Mesendoderm (in vitro differentiated cells): Measurements from ENCODE around the gene TGFBI.

Experiments
- DNase-seq: peaks from one replicate; pipeline ENCODE4 v3.0.0; 2013
- H2AK5ac ChIP-seq: 2 replicates; pipeline ENCODE4 v1.6.1; 2013; ENCODE audit warnings: low read length, inconsistent platforms
- H2BK120ac ChIP-seq: 2 replicates; pipeline ENCODE4 v1.6.1; 2013; ENCODE audit warnings: low read depth, mild to moderate bottlenecking, low read length, moderate library complexity, mixed read lengths
- H2BK15ac ChIP-seq: replicated peaks from 2 replicates; pipeline ENCODE4 v1.6.1; 2013; ENCODE audit warnings: low read depth, mild to moderate bottlenecking, moderate library complexity
- H2BK5ac ChIP-seq: 2 replicates; pipeline ENCODE4 v1.6.1; 2013; ENCODE audit warnings: low read length, inconsistent platforms
- H3K18ac ChIP-seq: 2 replicates; pipeline ENCODE4 v1.6.1; 2013; ENCODE audit warnings: mild to moderate bottlenecking, low read length, mixed read lengths
- H3K23ac ChIP-seq: one replicate; pipeline ENCODE4 v1.6.1; 2013; ENCODE audit warnings: low read length
- H3K27ac ChIP-seq: 2 replicates; pipeline ENCODE4 v1.5.1; 2013; ENCODE audit warnings: low read depth, mild to moderate bottlenecking, inconsistent platforms, low read length, moderate library complexity
- H3K27me3 ChIP-seq: 2 replicates; pipeline ENCODE4 v1.6.1; 2013; ENCODE audit warnings: low read length, control low read depth, mild to moderate bottlenecking, inconsistent platforms; ENCODE audit not compliant: insufficient read depth, poor library complexity
- H3K36me3 ChIP-seq: 2 replicates; pipeline ENCODE4 v1.6.1; 2013; ENCODE audit warnings: low read length, inconsistent platforms; ENCODE audit not compliant: control insufficient read depth, insufficient read depth
- H3K4ac ChIP-seq: one replicate; pipeline ENCODE4 v1.6.1; 2013; ENCODE audit warnings: low read depth, mild to moderate bottlenecking, low read length, moderate library complexity
- H3K4me1 ChIP-seq: 2 replicates; pipeline ENCODE4 v1.6.1; 2013; ENCODE audit warnings: low read depth, low read length, inconsistent platforms; ENCODE audit not compliant: control insufficient read depth
- H3K4me2 ChIP-seq: 2 replicates; pipeline ENCODE4 v1.6.1; 2013; ENCODE audit warnings: low read length
- H3K4me3 ChIP-seq: 2 replicates; pipeline ENCODE4 v1.5.1; 2013; ENCODE audit warnings: mild to moderate bottlenecking, low read length
- H3K56ac ChIP-seq: one replicate; pipeline ENCODE4 v1.6.1; 2013; ENCODE audit warnings: low read length
- H3K79me1 ChIP-seq: 2 replicates; pipeline ENCODE4 v1.6.1; 2013; ENCODE audit warnings: low read length, inconsistent platforms
- H3K79me2 ChIP-seq: 2 replicates; pipeline ENCODE4 v1.6.1; 2013; ENCODE audit warnings: mild to moderate bottlenecking, low read length; ENCODE audit not compliant: control insufficient read depth, insufficient read depth
- H3K9ac ChIP-seq: 2 replicates; pipeline ENCODE4 v1.6.1; 2013; ENCODE audit warnings: low read length, inconsistent platforms
- H4K5ac ChIP-seq: one replicate; pipeline ENCODE4 v1.6.1; 2013; ENCODE audit warnings: low read length
- H4K8ac ChIP-seq: one replicate; pipeline ENCODE4 v1.6.1; 2013; ENCODE audit warnings: low read depth, mild to moderate bottlenecking, control low read depth, low read length, moderate library complexity
- WGBS: extraction: QIAGEN DNeasy Blood & Tissue Kit; methylation state at CpG from one replicate; pipeline ENCODE4 v1.1.7; 2013; ENCODE audit warnings: low lambda C conversion rate, missing lambda C conversion rate; ENCODE audit not compliant: insufficient coverage; ENCODE audit errors: extremely low coverage; 5-methylcytosine and 5-hydroxymethylcytosine counted together

Gene TGFBI

GRCh38 chr5:136056336-136056735 is 27.5 kb downstream of the TGFBI start:
- no peak overlapping the region for H2BK15ac ChIP-seq
- H3K4ac ChIP-seq = no peak overlapping the region
- H3K18ac ChIP-seq = no peak overlapping the region
- WGBS = no CpG with 5 or more reads among the region's 5 CpGs
- no peak overlapping the region for H3K56ac ChIP-seq
- no peak overlapping the region for H4K8ac ChIP-seq
- no peaks in the 10 kb centered on the region for H3K36me3 ChIP-seq
- H3K23ac ChIP-seq = no peak overlapping the region
- no peak overlapping the region for H3K4me3 ChIP-seq
- H2BK120ac ChIP-seq = no peak overlapping the region
- H3K79me2 ChIP-seq = no peaks in the 10 kb centered on the region
- no peak overlapping the region for H3K4me2 ChIP-seq
- H4K5ac ChIP-seq = no peak overlapping the region
- no peaks in the 10 kb centered on the region for H3K79me1 ChIP-seq
- DNase-seq = no peak
- H2AK5ac ChIP-seq = no peak overlapping the region
- no peaks in the 10 kb centered on the region for H3K27me3 ChIP-seq
- no peak overlapping the region for H3K9ac ChIP-seq
- H2BK5ac ChIP-seq = no peak overlapping the region
- H3K27ac ChIP-seq = no peak overlapping the region
- peaks cover 3% of the 10 kb centered on the region for H3K4me1 ChIP-seq

- no peak overlapping the region for H2BK15ac ChIP-seq
- no peak overlapping the region for H4K8ac ChIP-seq
- no peak overlapping the region for H3K27ac ChIP-seq
- H3K79me1 ChIP-seq = no peaks in the 10 kb centered on the region
- no peak overlapping the region for H3K4me2 ChIP-seq
- H3K4me1 ChIP-seq = peaks cover 3% of the 10 kb centered on the region
- no peaks in the 10 kb centered on the region for H3K79me2 ChIP-seq
- H2AK5ac ChIP-seq = no peak overlapping the region
- peak overlapping the region; percentile 15 for H3K23ac ChIP-seq
- H3K9ac ChIP-seq = no peak overlapping the region
- H3K27me3 ChIP-seq = no peaks in the 10 kb centered on the region
- no CpG with 5 or more reads among the region's 8 CpGs for WGBS
- no peak overlapping the region for H3K56ac ChIP-seq
- no peak overlapping the region for H2BK120ac ChIP-seq
- no peak overlapping the region for H3K4ac ChIP-seq
- no peaks in the 10 kb centered on the region for H3K36me3 ChIP-seq
- H4K5ac ChIP-seq = no peak overlapping the region
- H3K4me3 ChIP-seq = no peak overlapping the region
- H3K18ac ChIP-seq = no peak overlapping the region
- no peak overlapping the region for H2BK5ac ChIP-seq
- no peak for DNase-seq
Measured at GRCh38 chr5:136056771-136057335, 28.1 kb downstream of the TGFBI start.

DNA sequence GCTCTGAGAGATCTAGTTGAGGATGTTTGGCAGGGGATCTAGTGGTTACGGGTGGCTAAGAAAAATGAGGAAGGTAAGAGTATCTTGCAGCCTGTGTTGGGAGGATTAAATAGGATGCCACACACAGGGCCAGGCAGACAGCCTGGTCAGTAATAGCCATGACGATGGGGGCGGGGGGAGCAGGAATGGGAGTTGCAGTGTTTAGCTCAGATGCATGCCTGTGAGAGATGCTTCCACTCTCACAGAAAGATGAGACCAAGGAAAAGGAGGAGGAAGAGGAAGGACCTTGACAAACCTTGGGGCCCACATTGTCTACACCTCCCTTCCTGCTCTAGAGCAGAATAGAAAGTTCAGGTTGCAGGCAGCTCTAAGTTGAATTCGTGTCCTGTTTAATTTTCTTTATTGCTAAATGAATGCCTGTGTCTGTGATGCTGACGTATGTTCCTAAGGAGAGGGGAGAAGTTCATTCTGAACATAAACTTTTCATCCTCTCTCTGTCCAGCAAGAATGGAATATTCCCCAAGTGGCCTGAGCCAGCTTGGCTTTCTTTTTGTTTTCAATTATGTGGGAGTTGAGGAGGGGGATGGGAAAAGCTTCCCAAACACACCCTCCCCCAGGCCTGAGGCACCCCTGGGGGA is 28.7 kb downstream of the TGFBI start:
- no peak overlapping the region for H3K4me2 ChIP-seq
- H3K4me3 ChIP-seq = no peak overlapping the region
- no peak overlapping the region for H2BK5ac ChIP-seq
- H2BK120ac ChIP-seq = no peak overlapping the region
- no peaks in the 10 kb centered on the region for H3K79me1 ChIP-seq
- no peak overlapping the region for H3K9ac ChIP-seq
- WGBS = no CpG with 5 or more reads among the region's 5 CpGs
- no peak overlapping the region for H3K4ac ChIP-seq
- no peak overlapping the region for H3K23ac ChIP-seq
- no peaks in the 10 kb centered on the region for H3K27me3 ChIP-seq
- H2BK15ac ChIP-seq = no peak overlapping the region
- DNase-seq = no peak
- H2AK5ac ChIP-seq = no peak overlapping the region
- H4K5ac ChIP-seq = no peak overlapping the region
- no peaks in the 10 kb centered on the region for H3K36me3 ChIP-seq
- H3K18ac ChIP-seq = no peak overlapping the region
- H3K27ac ChIP-seq = no peak overlapping the region
- peaks cover 3% of the 10 kb centered on the region for H3K4me1 ChIP-seq
- H3K56ac ChIP-seq = no peak overlapping the region
- no peak overlapping the region for H4K8ac ChIP-seq
- no peaks in the 10 kb centered on the region for H3K79me2 ChIP-seq

- peak; percentile 93 for DNase-seq
- Histone ChIP-seq H3K36me3 (no peaks in the 10 kb centered on the region), H2BK120ac (no peak overlapping the region)
Measured at GRCh38 chr5:136058039-136058971, 29.5 kb downstream of the TGFBI start.

DNA sequence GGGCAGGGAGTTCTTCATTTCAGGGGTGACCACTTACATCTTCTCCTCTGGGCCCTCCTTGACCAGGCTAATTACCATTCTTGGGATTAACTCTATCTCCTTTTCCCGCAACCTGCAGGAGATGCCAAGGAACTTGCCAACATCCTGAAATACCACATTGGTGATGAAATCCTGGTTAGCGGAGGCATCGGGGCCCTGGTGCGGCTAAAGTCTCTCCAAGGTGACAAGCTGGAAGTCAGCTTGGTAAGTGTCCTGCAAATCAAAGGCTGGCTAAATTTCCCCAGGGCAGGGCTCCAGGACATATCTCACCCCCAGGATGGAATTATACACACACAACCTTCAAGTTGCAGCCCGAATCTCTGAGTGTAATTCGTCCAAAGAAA is 30.2 kb downstream of the TGFBI start:
- no peak overlapping the region for H3K4me3 ChIP-seq
- H3K4me1 ChIP-seq = peaks cover 3% of the 10 kb centered on the region
- no peak overlapping the region for H2BK5ac ChIP-seq
- H3K79me1 ChIP-seq = no peaks in the 10 kb centered on the region
- no peak overlapping the region for H3K9ac ChIP-seq
- DNase-seq = peak; percentile 59
- no peak overlapping the region for H3K4ac ChIP-seq
- H3K27me3 ChIP-seq = no peaks in the 10 kb centered on the region
- H3K18ac ChIP-seq = no peak overlapping the region
- no peak overlapping the region for H4K5ac ChIP-seq
- no peak overlapping the region for H3K27ac ChIP-seq
- no peak overlapping the region for H2BK15ac ChIP-seq
- no peak overlapping the region for H4K8ac ChIP-seq
- no peaks in the 10 kb centered on the region for H3K36me3 ChIP-seq
- no peak overlapping the region for H3K23ac ChIP-seq
- no peak overlapping the region for H2BK120ac ChIP-seq
- H2AK5ac ChIP-seq = no peak overlapping the region
- H3K56ac ChIP-seq = no peak overlapping the region
- WGBS = no CpG with 5 or more reads among the region's 6 CpGs
- no peak overlapping the region for H3K4me2 ChIP-seq
- H3K79me2 ChIP-seq = no peaks in the 10 kb centered on the region

More at GRCh38 chr5:136058039-136058971, 29.5 kb downstream of the TGFBI start:
- H3K79me1 ChIP-seq = no peaks in the 10 kb centered on the region
- no peak overlapping the region for H3K23ac ChIP-seq
- H3K4me1 ChIP-seq = peaks cover 3% of the 10 kb centered on the region
- no peak overlapping the region for H2BK5ac ChIP-seq
- no peak overlapping the region for H3K18ac ChIP-seq
- no peaks in the 10 kb centered on the region for H3K27me3 ChIP-seq
- no peak overlapping the region for H4K5ac ChIP-seq
- H3K4me2 ChIP-seq = no peak overlapping the region
- no peak overlapping the region for H3K56ac ChIP-seq
- no peak overlapping the region for H3K4me3 ChIP-seq
- no peak overlapping the region for H4K8ac ChIP-seq
- no peak overlapping the region for H3K27ac ChIP-seq
- H3K9ac ChIP-seq = no peak overlapping the region
- H2AK5ac ChIP-seq = no peak overlapping the region
- WGBS = no CpG with 5 or more reads among the region's 10 CpGs
- H3K79me2 ChIP-seq = no peaks in the 10 kb centered on the region
- H3K4ac ChIP-seq = no peak overlapping the region
- no peak overlapping the region for H2BK15ac ChIP-seq
